Activated CD4-positive, alpha-beta T cell treated with anti-CD3 and anti-CD28 coated beads, Interleukin-2, amount 10 ng/mL, durations not matched to agents 7 days and 5 days (primary cell): Measurements from ENCODE around the gene DCDC1. TPM values are rescaled to one million over a fixed set of nuclear protein-coding genes. Genes with fewer than 3 reads are reported as not detected.
A peak's percentile ranks its signal among the peaks of the same experiment; 100 is the strongest.

Experiments used
- CTCF ChIA-PET: fragments of 350-600 bp; sonication (Branson Sonifier 250); formaldehyde crosslinking; loops from one replicate; lab custom pipeline; 2021; ENCODE audit warnings: antibody characterized with exemption; lab: Charles Lee
- POLR2A ChIA-PET: fragments of 350-600 bp; sonication (Branson Sonifier 250); formaldehyde crosslinking; loops from one replicate; lab custom pipeline; 2021; ENCODE audit warnings: antibody characterized with exemption; lab: Charles Lee
- DNase-seq: peaks from one replicate; pipeline ENCODE4 v3.0.0-alpha.2; 2020
- H3K27ac Mint-ChIP-seq: one replicate; pipeline ENCODE4 v1.8.0; 2021; ENCODE audit warnings: mild to moderate bottlenecking, moderate library complexity, mixed read lengths
- H3K27me3 Mint-ChIP-seq: one replicate; pipeline ENCODE4 v1.8.0; 2021; ENCODE audit warnings: mixed read lengths
- H3K36me3 Mint-ChIP-seq: one replicate; pipeline ENCODE4 v1.8.0; 2021; ENCODE audit warnings: low read depth, mixed read lengths
- H3K4me1 Mint-ChIP-seq: one replicate; pipeline ENCODE4 v1.8.0; 2021; ENCODE audit warnings: mixed read lengths
- H3K4me3 Mint-ChIP-seq: one replicate; pipeline ENCODE4 v1.8.0; 2021; ENCODE audit warnings: mild to moderate bottlenecking, moderate library complexity, mixed read lengths
- H3K9me3 Mint-ChIP-seq: one replicate; pipeline ENCODE4 v1.8.0; 2021; ENCODE audit warnings: mixed read lengths
- total RNA-seq, 2 experiments: library from RNA; stranded (reverse); gene quantifications; one replicate each; pipeline ENCODE4 v1.2.3, GENCODE V29; 2021

The DCDC1 gene
- total RNA-seq, 2 experiments from 2014 or later, result not detected

GRCh38 chr11:30919389-30920152 is 450.0 kb downstream of the DCDC1 start:
- POLR2A ChIA-PET, result no interaction called here
- CTCF ChIA-PET, result no interaction called here
- H3K27ac Mint-ChIP-seq, result no peak overlapping the region
- H3K27me3 Mint-ChIP-seq, result no peaks in the 10 kb centered on the region
- no peaks in the 10 kb centered on the region for H3K4me1 Mint-ChIP-seq
- no peaks in the 10 kb centered on the region for H3K36me3 Mint-ChIP-seq
- no peak overlapping the region for H3K4me3 Mint-ChIP-seq
- DNase-seq, result no peak
- H3K9me3 Mint-ChIP-seq, result no peaks in the 10 kb centered on the region

GRCh38 chr11:30917859-30918478 is 451.6 kb downstream of the DCDC1 start:
- ChIA-PET CTCF (no interaction called here), POLR2A (no interaction called here)
- Mint-ChIP-seq H3K4me1 (no peaks in the 10 kb centered on the region), H3K36me3 (no peaks in the 10 kb centered on the region), H3K27me3 (no peaks in the 10 kb centered on the region), H3K4me3 (no peak overlapping the region), H3K9me3 (no peaks in the 10 kb centered on the region), H3K27ac (no peak overlapping the region)
- DNase-seq, result peak; percentile 14

GRCh38 chr11:30917266-30917665 is 452.3 kb downstream of the DCDC1 start:
- Mint-ChIP-seq H3K36me3 (no peaks in the 10 kb centered on the region), H3K4me3 (no peak overlapping the region), H3K27ac (no peak overlapping the region), H3K27me3 (no peaks in the 10 kb centered on the region), H3K9me3 (no peaks in the 10 kb centered on the region), H3K4me1 (no peaks in the 10 kb centered on the region)
- CTCF ChIA-PET, result no interaction called here
- DNase-seq, result no peak
- POLR2A ChIA-PET, result no interaction called here

- ChIA-PET CTCF (interaction anchor here (0.5 kb wide), 1 partner anchor 752 kb away, joined by 3 read pairs; no protein-coding TSS in a partner anchor), POLR2A (no interaction called here)
- no peaks in the 10 kb centered on the region for H3K9me3 Mint-ChIP-seq
- no peak overlapping the region for H3K27ac Mint-ChIP-seq
- no peaks in the 10 kb centered on the region for H3K4me1 Mint-ChIP-seq
- H3K27me3 Mint-ChIP-seq, result no peaks in the 10 kb centered on the region
- H3K4me3 Mint-ChIP-seq, result no peak overlapping the region
- DNase-seq, result no peak
- H3K36me3 Mint-ChIP-seq, result no peaks in the 10 kb centered on the region
These were observed 452.8 kb downstream of the DCDC1 start for GRCh38 chr11:30916764-30917163.

- ChIA-PET POLR2A (interaction anchor here (0.6 kb wide), 1 partner anchor 698 kb away, joined by 3 read pairs; no protein-coding TSS in a partner anchor), CTCF (no interaction called here)
- H3K27me3 Mint-ChIP-seq, result no peaks in the 10 kb centered on the region
- H3K36me3 Mint-ChIP-seq, result no peaks in the 10 kb centered on the region
- peak; percentile 6 for DNase-seq
- H3K4me1 Mint-ChIP-seq, result no peaks in the 10 kb centered on the region
- H3K9me3 Mint-ChIP-seq, result no peaks in the 10 kb centered on the region
- no peak overlapping the region for H3K27ac Mint-ChIP-seq
- no peak overlapping the region for H3K4me3 Mint-ChIP-seq
These were observed 455.3 kb downstream of the DCDC1 start for GRCh38 chr11:30914143-30914762.

GRCh38 chr11:30911247-30911646 is 458.3 kb downstream of the DCDC1 start:
- H3K27me3 Mint-ChIP-seq, result no peaks in the 10 kb centered on the region
- no peak overlapping the region for H3K27ac Mint-ChIP-seq
- DNase-seq, result no peak
- H3K9me3 Mint-ChIP-seq, result no peaks in the 10 kb centered on the region
- ChIA-PET POLR2A (no interaction called here), CTCF (no interaction called here)
- no peaks in the 10 kb centered on the region for H3K36me3 Mint-ChIP-seq
- H3K4me3 Mint-ChIP-seq, result no peak overlapping the region
- no peaks in the 10 kb centered on the region for H3K4me1 Mint-ChIP-seq

GRCh38 chr11:30908857-30909256 is 460.7 kb downstream of the DCDC1 start:
- Mint-ChIP-seq H3K27me3 (no peaks in the 10 kb centered on the region), H3K36me3 (no peaks in the 10 kb centered on the region), H3K9me3 (no peaks in the 10 kb centered on the region), H3K4me3 (no peak overlapping the region), H3K4me1 (no peaks in the 10 kb centered on the region), H3K27ac (no peak overlapping the region)
- no peak for DNase-seq
- CTCF ChIA-PET, result no interaction called here
- POLR2A ChIA-PET, result no interaction called here

GRCh38 chr11:30908272-30908671 is 461.3 kb downstream of the DCDC1 start:
- Mint-ChIP-seq H3K27ac (no peak overlapping the region), H3K27me3 (no peaks in the 10 kb centered on the region), H3K9me3 (no peaks in the 10 kb centered on the region), H3K4me1 (no peaks in the 10 kb centered on the region), H3K4me3 (no peak overlapping the region), H3K36me3 (no peaks in the 10 kb centered on the region)
- CTCF ChIA-PET, result no interaction called here
- POLR2A ChIA-PET, result no interaction called here
- no peak for DNase-seq

GRCh38 chr11:30902929-30903328 is 466.6 kb downstream of the DCDC1 start:
- ChIA-PET POLR2A (no interaction called here), CTCF (interaction anchor here (0.7 kb wide), 1 partner anchor 144 kb away, joined by 3 read pairs; no protein-coding TSS in a partner anchor)
- Mint-ChIP-seq H3K4me3 (no peak overlapping the region), H3K27me3 (no peaks in the 10 kb centered on the region), H3K36me3 (no peaks in the 10 kb centered on the region), H3K9me3 (no peaks in the 10 kb centered on the region), H3K27ac (no peak overlapping the region), H3K4me1 (no peaks in the 10 kb centered on the region)
- DNase-seq, result no peak

- Mint-ChIP-seq H3K4me3 (no peak overlapping the region), H3K36me3 (no peaks in the 10 kb centered on the region), H3K9me3 (no peaks in the 10 kb centered on the region), H3K4me1 (no peaks in the 10 kb centered on the region), H3K27me3 (no peaks in the 10 kb centered on the region), H3K27ac (no peak overlapping the region)
- CTCF ChIA-PET, result interaction anchor here (0.6 kb wide), 1 partner anchor 777 kb away, joined by 3 read pairs; no protein-coding TSS in a partner anchor
- POLR2A ChIA-PET, result no interaction called here
- DNase-seq, result no peak
These were observed 474.5 kb downstream of the DCDC1 start for GRCh38 chr11:30895046-30895445.

- ChIA-PET POLR2A (no interaction called here), CTCF (no interaction called here)
- no peaks in the 10 kb centered on the region for H3K4me1 Mint-ChIP-seq
- H3K9me3 Mint-ChIP-seq, result no peaks in the 10 kb centered on the region
- H3K27me3 Mint-ChIP-seq, result no peaks in the 10 kb centered on the region
- H3K36me3 Mint-ChIP-seq, result no peaks in the 10 kb centered on the region
- no peak overlapping the region for H3K4me3 Mint-ChIP-seq
- no peak overlapping the region for H3K27ac Mint-ChIP-seq
- no peak for DNase-seq
These were observed 476.2 kb downstream of the DCDC1 start for GRCh38 chr11:30893318-30893717.

GRCh38 chr11:30889143-30889794 is 480.3 kb downstream of the DCDC1 start:
- CTCF ChIA-PET, result no interaction called here

More at GRCh38 chr11:30889143-30889794, 480.3 kb downstream of the DCDC1 start:
- H3K9me3 Mint-ChIP-seq, result no peaks in the 10 kb centered on the region
- DNase-seq, result no peak
- H3K27ac Mint-ChIP-seq, result no peak overlapping the region
- POLR2A ChIA-PET, result no interaction called here
- no peak overlapping the region for H3K4me3 Mint-ChIP-seq
- H3K27me3 Mint-ChIP-seq, result no peaks in the 10 kb centered on the region
- no peaks in the 10 kb centered on the region for H3K4me1 Mint-ChIP-seq
- no peaks in the 10 kb centered on the region for H3K36me3 Mint-ChIP-seq
